Activated CD8-positive, alpha-beta memory T cell treated with anti-CD3 and anti-CD28 coated beads, Interleukin-2, amount 50 U/mL, for 4 hours (primary cell): Measurements from ENCODE around the gene CCNY.

Source experiments
- DNase-seq: peaks from one replicate; pipeline ENCODE4 v3.0.0-alpha.2; 2020

CCNY gene

GRCh38 chr10:35359056-35359455, 22.7 kb downstream of the CCNY start:
- DNase-seq, result no peak

DNA sequence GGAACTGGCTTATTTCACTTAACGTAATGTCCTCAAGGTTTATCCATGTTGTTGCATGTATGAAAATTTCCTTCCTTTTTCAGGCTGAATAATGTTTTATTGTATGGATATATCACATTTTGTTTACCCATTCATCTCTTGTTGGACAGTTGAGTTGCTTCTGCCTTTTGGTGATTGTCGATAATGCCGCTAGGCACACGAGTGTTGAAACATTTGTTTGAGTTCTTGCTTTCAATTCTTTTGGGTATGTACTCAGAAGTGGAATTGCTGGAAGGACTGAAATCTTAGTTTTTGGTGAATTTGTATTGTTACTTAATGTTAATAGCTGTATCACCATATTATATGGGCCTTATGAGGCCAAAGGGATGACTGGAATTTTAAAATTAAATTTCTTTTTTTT, 23.6 kb downstream of the CCNY start:
- DNase-seq, result no peak

DNA sequence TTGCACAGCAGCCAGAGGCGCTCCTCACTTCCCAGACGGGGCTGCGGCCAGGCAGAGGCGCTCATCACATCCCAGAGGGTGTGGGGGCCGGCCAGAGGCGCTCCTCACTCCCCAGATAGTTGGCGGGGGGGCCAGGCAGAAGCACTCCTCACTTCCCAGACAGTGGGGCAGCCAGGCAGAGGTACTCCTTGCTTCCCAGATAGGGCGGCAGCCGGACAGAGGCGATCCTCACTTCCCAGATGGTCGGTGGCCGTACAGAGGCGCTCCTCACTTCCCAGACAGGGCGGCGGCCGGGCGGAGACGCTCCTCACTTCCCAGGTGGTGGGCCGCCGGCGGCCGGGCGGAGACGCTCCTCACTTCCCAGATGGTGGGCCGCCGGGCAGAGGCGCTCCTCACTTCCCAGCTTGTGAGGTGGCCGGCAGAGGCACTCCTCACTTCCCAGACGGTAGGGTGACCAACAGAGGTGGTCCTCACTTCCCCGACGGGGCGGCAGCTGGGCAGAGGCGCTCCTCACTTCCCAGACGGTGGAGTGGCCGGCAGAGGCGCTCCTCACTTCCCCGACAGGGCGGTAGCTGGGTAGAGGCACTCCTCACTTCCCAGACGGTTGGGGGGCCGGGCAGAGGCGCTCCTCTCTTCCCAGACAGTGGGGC, 26.5 kb downstream of the CCNY start:
- no peak for DNase-seq

GRCh38 chr10:35363587-35363986, 27.3 kb downstream of the CCNY start:
- DNase-seq, result no peak

DNA sequence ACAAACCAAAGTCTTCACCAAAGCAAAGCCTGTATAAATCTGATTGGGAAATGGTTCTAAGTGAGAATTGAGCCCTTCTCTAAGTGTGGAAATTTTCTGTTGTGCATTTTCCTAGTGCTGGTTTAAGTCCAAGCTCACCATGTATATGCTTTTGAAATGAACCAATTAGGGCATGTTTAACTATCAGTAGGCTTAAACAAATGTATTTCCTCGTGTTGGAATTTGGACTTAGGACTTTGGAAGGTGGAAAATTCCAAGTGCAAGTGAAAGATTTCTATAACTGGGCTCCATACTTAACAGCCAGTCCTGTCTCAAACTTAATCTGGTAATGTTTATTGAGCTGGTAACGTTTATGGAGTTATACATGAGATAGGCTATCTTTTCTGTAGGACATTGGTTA, 28.5 kb downstream of the CCNY start:
- no peak for DNase-seq

DNA sequence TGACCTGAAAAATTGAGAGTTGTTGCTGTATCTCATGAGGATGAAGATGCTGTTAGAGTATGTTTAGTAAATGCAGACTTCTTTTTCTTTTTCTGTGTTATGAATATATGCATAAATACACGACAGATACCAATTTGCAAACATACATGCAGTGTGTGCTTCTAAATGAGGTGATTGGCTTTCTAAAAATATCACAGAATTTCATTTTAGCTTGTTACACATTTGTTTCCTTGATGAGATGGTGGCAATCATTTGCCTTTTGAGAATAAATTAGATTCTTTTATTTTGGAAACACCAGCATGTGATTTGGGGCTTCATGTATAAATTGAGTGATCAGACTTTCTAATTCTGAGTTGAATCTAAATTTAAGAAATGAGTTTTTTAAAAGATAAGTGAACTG, 29.7 kb downstream of the CCNY start:
- DNase-seq, result no peak

- DNase-seq, result no peak
Measured at GRCh38 chr10:35367107-35367859, 31.0 kb downstream of the CCNY start.

GRCh38 chr10:35367982-35368381, 31.7 kb downstream of the CCNY start:
- no peak for DNase-seq

- no peak for DNase-seq
Measured at GRCh38 chr10:35368485-35369048, 32.3 kb downstream of the CCNY start.

DNA sequence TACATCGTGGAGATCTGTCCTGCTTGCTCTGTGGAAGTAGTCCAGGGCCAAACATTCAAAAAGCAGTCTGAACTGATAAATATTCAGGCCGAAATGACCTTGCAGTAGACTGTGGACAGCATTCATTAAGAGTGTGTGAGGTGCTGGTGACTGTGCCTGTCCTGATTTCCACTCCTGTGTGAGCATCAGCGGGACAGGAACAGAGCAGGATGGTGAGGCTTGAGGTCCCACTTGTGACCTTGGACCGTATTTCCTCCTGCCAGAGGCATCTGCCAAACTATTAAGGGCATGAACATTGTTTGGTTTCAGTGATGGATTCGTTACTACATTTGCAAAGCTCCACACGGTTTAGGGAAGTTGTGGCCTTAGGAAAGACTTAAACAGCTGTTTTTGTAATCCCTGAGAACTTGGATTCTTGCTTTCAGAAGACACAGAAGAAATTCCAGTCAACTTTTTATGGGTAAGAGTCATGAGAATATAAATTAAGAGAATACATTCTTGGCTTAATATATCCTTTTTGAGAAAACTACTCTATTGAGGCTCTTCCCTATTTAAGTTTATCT, 32.8 kb downstream of the CCNY start:
- no peak for DNase-seq

DNA sequence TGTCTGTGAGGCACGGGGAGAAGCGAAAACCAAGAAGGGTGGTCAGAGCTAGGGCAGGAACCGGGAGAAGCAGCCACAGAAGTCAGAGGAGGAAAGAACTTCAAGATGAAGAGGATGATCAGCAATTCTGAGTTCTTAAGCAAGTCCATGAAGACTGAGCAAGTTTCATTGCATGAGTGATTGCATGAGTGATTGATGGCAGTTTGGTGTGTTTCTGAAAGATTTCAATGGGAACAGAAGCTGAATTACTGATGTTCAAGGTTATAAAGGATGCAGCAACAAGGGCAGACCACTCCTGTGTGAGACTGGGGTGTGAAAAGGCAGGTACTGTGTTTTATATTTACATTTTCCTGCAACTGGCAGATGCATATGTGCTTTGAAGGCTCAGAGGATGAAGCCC, 35.4 kb downstream of the CCNY start:
- DNase-seq, result no peak

GRCh38 chr10:35372329-35372728, 36.0 kb downstream of the CCNY start:
- no peak for DNase-seq

GRCh38 chr10:35375091-35375765, 38.9 kb downstream of the CCNY start:
- DNase-seq, result no peak

DNA sequence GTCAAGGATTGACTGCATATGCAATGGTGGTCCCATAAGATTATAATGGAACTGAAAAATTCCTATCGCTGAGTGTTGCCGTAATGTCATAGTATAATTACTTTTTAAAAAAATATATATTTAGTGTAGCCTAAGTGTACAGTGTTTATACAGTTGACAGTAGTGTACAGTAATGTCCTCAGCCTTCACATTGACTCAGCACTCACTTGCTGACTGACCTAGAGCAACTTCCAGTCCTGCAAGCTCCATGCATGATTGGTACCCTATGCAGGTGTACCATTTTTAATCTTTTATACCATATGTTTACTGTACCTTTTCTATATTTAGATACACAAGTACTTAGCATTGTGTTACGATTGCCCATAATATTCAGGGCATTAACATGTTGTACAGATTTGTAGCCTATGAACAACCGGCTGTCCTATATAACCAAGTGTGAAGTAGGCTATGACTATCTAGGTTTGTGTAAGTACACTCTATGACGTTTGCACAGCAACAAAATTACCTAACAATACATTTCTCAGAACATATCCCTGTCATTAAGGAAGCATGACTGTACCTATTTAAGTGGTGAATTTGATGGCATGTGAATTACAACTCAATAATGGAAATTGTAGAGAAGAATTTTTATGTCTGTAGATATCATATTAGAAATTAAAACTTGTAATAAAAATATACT, 40.9 kb downstream of the CCNY start:
- DNase-seq, result no peak

DNA sequence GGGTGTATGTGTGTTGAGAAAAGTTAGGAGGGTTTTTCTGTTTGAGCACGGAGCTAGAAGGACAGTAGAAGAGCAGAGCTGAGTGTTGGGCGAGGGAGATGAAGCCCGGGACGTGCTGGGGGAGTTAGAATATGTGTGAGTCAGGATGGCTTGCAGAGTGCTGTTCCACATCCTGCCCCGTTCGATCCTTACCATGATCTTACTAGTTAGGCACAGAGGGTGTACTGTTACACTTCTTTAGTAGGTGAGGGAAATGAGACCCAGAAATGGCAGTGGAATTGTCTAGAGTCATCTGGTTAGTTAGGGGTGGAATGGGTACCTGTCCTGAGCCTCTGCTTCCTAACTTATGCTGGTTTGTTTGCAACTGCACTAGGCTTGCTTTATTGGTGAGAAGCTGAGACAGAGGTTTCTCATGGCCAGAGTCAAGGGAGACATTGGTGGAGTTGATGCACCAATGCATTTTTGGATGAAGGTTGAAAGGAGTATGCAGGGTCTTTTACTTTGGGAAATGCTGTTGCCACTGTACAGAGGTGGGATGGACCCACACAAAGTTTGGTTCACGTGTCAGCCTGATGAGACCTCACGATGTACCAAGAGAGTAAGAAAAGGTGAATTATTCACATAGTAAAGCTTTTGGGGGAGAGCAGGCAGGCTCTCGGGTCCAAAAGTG, 42.4 kb downstream of the CCNY start:
- DNase-seq, result no peak

DNA sequence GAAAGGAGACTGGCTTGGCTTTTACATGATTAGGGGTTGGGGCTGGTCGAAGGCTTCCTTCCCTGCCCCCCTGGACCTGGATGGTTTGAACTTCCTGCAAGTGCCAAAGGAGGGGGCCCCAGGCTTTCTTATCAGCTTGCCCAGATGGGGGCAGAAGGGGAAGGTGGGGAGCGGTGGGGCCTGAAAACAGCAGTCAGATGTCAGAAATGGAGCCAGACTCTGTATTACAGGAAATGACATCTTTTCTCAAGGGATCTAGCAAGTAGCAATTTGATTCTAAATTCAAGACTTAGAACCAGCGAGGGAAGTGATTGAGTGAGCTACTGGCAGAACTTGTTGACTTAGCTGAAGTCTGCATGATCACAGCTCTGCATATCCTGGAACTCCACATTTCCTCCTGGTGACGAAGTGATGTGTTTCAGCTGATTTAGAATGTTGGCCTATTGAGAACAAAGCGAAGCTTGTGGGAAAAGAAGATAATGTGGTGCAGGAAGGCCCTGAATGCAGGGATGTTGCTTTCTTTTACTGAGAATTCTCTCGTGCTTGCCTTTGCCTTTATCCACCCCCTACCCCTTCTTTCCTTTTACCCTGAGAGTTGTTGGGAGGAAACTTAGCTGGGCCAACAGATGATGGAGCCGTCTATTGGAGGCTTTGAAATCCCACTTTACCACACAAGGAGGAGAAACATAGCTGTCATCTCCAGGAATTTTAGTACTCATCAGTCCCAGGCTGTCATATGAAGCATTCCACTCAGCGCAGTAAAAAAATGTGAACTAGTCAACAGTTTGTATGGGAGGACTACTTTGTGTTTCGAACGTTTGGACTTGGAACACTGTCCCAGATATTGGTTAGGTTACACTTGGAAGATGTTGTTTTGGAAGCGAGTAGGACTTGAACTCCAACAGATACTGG, 43.2 kb downstream of the CCNY start:
- no peak for DNase-seq

DNA sequence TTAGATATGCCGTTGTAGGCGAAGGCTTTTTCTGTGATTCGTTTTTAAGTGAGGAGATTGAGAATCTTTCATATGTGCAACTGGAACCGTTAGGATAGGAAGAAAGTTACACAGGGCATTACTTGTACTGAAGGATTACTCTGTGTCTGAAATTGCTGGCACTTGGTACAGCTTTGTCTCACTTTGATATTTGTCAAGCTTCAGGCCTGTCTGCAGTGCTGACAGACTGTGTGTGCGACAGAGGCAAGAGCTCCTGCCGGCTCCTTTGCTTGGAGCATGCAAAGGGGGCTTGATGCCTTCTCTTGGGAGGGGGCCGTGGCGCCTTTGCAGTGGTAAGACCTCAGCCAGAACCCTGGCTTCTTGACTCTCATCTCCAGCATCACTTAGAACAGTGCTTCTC, 45.8 kb downstream of the CCNY start:
- DNase-seq, result no peak

DNA sequence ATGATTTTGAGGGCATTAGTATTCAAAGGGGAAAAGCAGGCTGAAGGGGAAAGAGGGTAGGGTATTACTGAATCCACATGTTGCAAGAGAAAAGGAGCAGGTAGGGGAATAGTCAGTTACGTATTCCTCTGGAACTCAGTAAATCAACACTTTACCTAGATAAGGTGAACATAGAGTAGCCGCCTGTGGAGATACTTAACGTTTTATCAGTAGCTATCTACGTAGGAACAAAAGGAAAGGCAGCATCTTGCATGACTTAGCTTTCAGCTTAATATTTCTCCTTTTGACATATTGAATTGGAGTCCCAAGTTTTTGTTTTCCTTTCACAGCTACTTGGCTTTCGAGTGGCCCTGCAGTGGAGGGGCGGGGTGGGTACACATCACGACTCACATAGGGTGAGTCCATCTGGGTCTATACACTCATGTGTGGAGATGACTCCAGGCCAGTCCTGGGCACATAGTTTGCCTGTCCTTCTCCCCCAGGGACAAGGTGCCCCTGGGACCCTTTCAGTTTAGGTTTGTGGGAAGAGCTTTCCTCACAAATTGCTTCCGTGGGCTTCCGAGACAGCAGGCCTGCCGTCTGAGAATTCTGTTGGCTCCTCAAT, 48.1 kb downstream of the CCNY start:
- DNase-seq, result no peak

DNA sequence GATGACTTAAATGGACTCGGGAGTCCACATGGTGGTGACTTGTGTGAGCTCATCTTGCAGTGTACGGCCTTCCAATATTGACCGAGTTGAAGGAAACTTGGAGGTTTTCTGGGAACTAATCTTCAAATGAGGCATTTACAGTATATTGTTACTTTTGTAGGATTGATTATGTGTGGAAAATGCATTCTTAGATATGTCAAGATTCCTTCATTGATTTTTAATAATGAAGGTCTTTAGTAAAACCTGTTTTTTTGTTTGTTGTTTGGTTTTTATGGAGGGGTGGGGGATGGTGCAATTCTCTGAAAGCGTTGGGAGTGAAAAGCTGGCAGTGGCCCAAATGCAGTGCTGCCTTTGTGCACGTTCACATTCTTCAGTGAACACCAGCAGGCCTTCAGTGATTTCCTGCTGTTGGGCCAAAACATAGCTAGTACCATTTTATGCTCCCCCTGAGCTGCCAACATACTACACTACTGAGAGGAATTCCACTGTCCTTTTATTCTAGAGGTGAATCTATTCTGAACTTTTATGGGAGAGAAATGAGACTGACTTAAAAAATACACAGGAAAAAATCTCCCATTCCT, 50.4 kb downstream of the CCNY start:
- DNase-seq, result no peak

- DNase-seq, result no peak
Measured at GRCh38 chr10:35387768-35388167, 51.5 kb downstream of the CCNY start.
